Pancreas (tissue), 10 donors: ENCODE data around the gene ZSCAN9. TPM values are rescaled to one million over a fixed set of nuclear protein-coding genes. Genes with fewer than 3 reads are reported as not detected.
A peak's percentile ranks its signal among the peaks of the same experiment; 100 is the strongest.

Experiments
- ATAC-seq, 4 donors: fragments of 200-7000 bp; cut with Tn5 transposase; one replicate each; pipeline versions ENCODE4 v1.8.0 to v1.9.1; 2020; ENCODE audit warnings: mild to moderate bottlenecking in 4 of 4, moderate library complexity in 4 of 4
- DNase-seq, 6 donors: peaks; one replicate each; pipeline ENCODE4 v3.0.0-alpha.2; 2020
- FAIRE-seq: peaks from 2 replicates; lab custom pipeline; 2012; peaks lifted over from hg19 to GRCh38; lab: Jason Lieb, UNC
- H3K27ac ChIP-seq, 4 donors: fragments of 200-600 bp; sonication (generic); 1 replicate in 3 of 4; 2 replicates in 1 of 4; pipeline versions ENCODE4 v1.5.0 to v1.8.0; 2020
- H3K27me3 ChIP-seq, 4 donors: fragments of 200-600 bp; one replicate each; pipeline ENCODE4 v1.8.0; 2021
- H3K36me3 ChIP-seq, 3 donors: fragments of 200-600 bp; sonication (generic) in 1 of 3; one replicate each; pipeline versions ENCODE4 v1.5.0 to v1.8.0; 2020 to 2021
- H3K4me1 ChIP-seq, 3 donors: fragments of 200-600 bp; one replicate each; pipeline ENCODE4 v1.8.0; 2021
- H3K4me3 ChIP-seq, 4 donors: fragments of 200-600 bp; sonication (generic) in 2 of 4; one replicate each; pipeline versions ENCODE4 v1.5.0 to v1.8.0; 2020 to 2021
- H3K9me3 ChIP-seq, 4 donors: fragments of 200-600 bp; one replicate each; pipeline ENCODE4 v1.8.0; 2021
- CTCF ChIP-seq, 4 donors: fragments of 200-600 bp; sonication (generic) in 3 of 4; IDR thresholded peaks; one replicate each; pipeline versions ENCODE4 v1.5.0 to v1.8.0; 2021; ENCODE audit warnings: antibody characterized with exemption in 4 of 4
- WGBS, 2 donors: extraction: QIAGEN DNeasy Blood & Tissue Kit; methylation state at CpG; one replicate each; pipeline ENCODE4 v1.1.7; 2013; 5-methylcytosine and 5-hydroxymethylcytosine counted together
- intact Hi-C, 3 donors: fragments of 100-400 bp; cut with DNase I; formaldehyde crosslinking; loops; one replicate each; pipeline versions ENCODE4 v1.11.1 to v1.14.2; 2022
- polyA plus RNA-seq, 2 donors: library from polyadenylated mRNA; stranded (reverse); fragments of 200-250 nt; gene quantifications; one replicate each; pipeline ENCODE4 v1.2.3, GENCODE V29; 2013
- total RNA-seq, 6 donors: library from RNA; stranded (reverse); fragmentation: NEBNext Ultra II Directional in 4 of 6; extraction: Animal tissue kit (Norgen Biotek cat#: 25700) in 4 of 6; gene quantifications; one replicate each; pipeline versions ENCODE4 v1.2.1 to v1.2.4, GENCODE V29; 2021 to 2023
- donor health status: healthy with polysubstance abuse.
- donor health status: DM: no; HTN: no; CAD: no; lungs with moderate emphysema.
- donor health status: DM: no; HTN: no; CAD: no.
- donor health status: control.
- donor health status: control.
- donor health status: Bipolar disorder and iron deficiency.
- donor health status: DM: yes; HTN: yes; CAD: no.
- donor health status: DM: no; HTN: no; CAD: no.
- donor health status: DM: no; HTN: no; CAD: no.
- donor health status: DM: yes; HTN: yes; CAD: no.

ZSCAN9 gene
- total and polyA plus RNA-seq, 8 donors: 3.5 to 15.0 (median 5.6) TPM

GRCh38 chr6:28267695-28268059 is 42.6 kb downstream of the ZSCAN9 start:
- Histone ChIP-seq H3K27me3 (no peaks in the 10 kb centered on the region), H3K9me3 (no peaks in the 10 kb centered on the region), H3K4me1 (peaks cover 9 to 11% (median 9%) of the 10 kb centered on the region in 3 donors), H3K36me3 (peaks cover 0 to 7% (median 0%) of the 10 kb centered on the region in 3 donors), H3K4me3 (peak overlapping the region; percentile 55 to 82 (median 72)), H3K27ac (peak overlapping the region; percentile 63 to 84 (median 76))
- ATAC-seq (no peak), FAIRE-seq (no peak), DNase-seq (no peak)
- intact Hi-C loops: no loop called here
- WGBS, 2 donors: 2 to 3% methylated on average over 1 of the region's 1 CpG
- TF ChIP-seq CTCF (IDR thresholded peaks at IDR 0.05): no peak

GRCh38 chr6:28269492-28269891 is 44.4 kb downstream of the ZSCAN9 start:
- peaks cover 9 to 11% (median 9%) of the 10 kb centered on the region in 3 donors for H3K4me1 ChIP-seq
- intact Hi-C loops: no loop called here
- no peaks in the 10 kb centered on the region for H3K27me3 ChIP-seq
- no peak overlapping the region for H3K27ac ChIP-seq
- TF ChIP-seq CTCF (IDR thresholded peaks at IDR 0.05): no peak
- FAIRE-seq (no peak), DNase-seq (no peak), ATAC-seq (no peak)
- H3K9me3 ChIP-seq: no peaks in the 10 kb centered on the region
- H3K36me3 ChIP-seq: peaks cover 0 to 15% (median 0%) of the 10 kb centered on the region in 3 donors
- H3K4me3 ChIP-seq: no peak overlapping the region

GRCh38 chr6:28274888-28275287 is 49.8 kb downstream of the ZSCAN9 start:
- H3K9me3 ChIP-seq: no peaks in the 10 kb centered on the region
- intact Hi-C loops: no loop called here
- no peak overlapping the region for H3K27ac ChIP-seq
- DNase-seq: no peak
- no peak for TF ChIP-seq CTCF (IDR thresholded peaks at IDR 0.05)
- no peaks in the 10 kb centered on the region for H3K27me3 ChIP-seq
- H3K36me3 ChIP-seq: peaks cover 0 to 40% (median 0%) of the 10 kb centered on the region in 3 donors
- ATAC-seq: no peak
- no peaks in the 10 kb centered on the region for H3K4me1 ChIP-seq
- no peak for FAIRE-seq
- no peak overlapping the region for H3K4me3 ChIP-seq

GRCh38 chr6:28277746-28278145 is 52.7 kb downstream of the ZSCAN9 start:
- intact Hi-C loops: no loop called here
- Histone ChIP-seq H3K27me3 (no peaks in the 10 kb centered on the region), H3K9me3 (no peaks in the 10 kb centered on the region), H3K4me3 (no peak overlapping the region), H3K27ac (no peak overlapping the region), H3K4me1 (peaks cover 0 to 2% (median 0%) of the 10 kb centered on the region in 3 donors), H3K36me3 (peaks cover 0 to 33% (median 0%) of the 10 kb centered on the region in 3 donors)
- no peak for ATAC-seq
- no peak for FAIRE-seq
- 61 to 72% methylated on average over 3 of the region's 3 CpGs for WGBS, 2 donors
- no peak for DNase-seq
- TF ChIP-seq CTCF (IDR thresholded peaks at IDR 0.05): no peak

GRCh38 chr6:28280595-28281287 is 55.7 kb downstream of the ZSCAN9 start:
- H3K4me3 ChIP-seq: peak overlapping the region in 2 of 4 donors; percentile 53 to 70
- peaks cover 0 to 15% (median 0%) of the 10 kb centered on the region in 3 donors for H3K36me3 ChIP-seq

More at GRCh38 chr6:28280595-28281287, 55.7 kb downstream of the ZSCAN9 start:
- Histone ChIP-seq H3K27ac (no peak overlapping the region), H3K27me3 (no peaks in the 10 kb centered on the region), H3K9me3 (no peaks in the 10 kb centered on the region), H3K4me1 (peaks cover 0 to 2% (median 0%) of the 10 kb centered on the region in 3 donors)
- 33 to 37% methylated on average over 3 of the region's 3 CpGs for WGBS, 2 donors
- FAIRE-seq (no peak), ATAC-seq (no peak), DNase-seq (no peak)
- TF ChIP-seq CTCF (IDR thresholded peaks at IDR 0.05): no peak
- intact Hi-C loops: no loop called here
